GM12891 (cell line): ENCODE data around the gene ANKFN1.

Source experiments
- POLR2A ChIP-seq: IDR thresholded peaks from 2 replicates; pipeline ENCODE4 v1.6.1; 2011; ENCODE audit warnings: low read depth, low read length, control low read depth
- POLR2AphosphoS5 ChIP-seq: IDR thresholded peaks from 2 replicates; pipeline ENCODE4 v1.6.1; 2011; ENCODE audit warnings: low read depth, low read length, control low read depth
- SPI1 ChIP-seq: IDR thresholded peaks from 2 replicates; pipeline ENCODE4 v1.6.1; 2011; ENCODE audit warnings: low read depth, low read length, control low read depth

DNA sequence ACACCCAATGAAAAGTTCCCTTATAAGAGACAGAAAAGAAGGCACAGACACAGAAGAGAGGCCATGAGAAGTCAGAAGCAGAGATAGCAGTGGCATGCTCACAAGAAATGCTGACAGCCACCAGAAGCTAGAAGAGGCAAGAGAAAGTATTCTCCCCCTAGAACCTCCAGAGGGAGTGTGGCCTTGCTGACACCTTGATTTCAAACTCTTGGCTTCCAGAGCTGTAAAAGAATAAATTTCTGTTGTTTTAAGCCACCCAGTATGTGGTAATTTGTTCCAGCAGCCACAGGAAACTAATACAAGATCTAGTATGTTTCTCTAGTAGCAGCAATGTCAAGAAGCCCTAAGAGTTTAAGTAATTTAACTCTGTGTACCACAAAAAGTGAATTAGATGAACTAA lies 353.1 kb downstream of the ANKFN1 start:
- TF ChIP-seq POLR2A = no peak
- no peak for TF ChIP-seq POLR2AphosphoS5
- TF ChIP-seq SPI1 = no peak
